Adrenal gland (tissue), 12 donors: Measurements from ENCODE around the gene CLCN7. TPM values are rescaled to one million over a fixed set of nuclear protein-coding genes. Genes with fewer than 3 reads are reported as not detected.

Source experiments
- DNase-seq, 7 donors: peaks; one replicate each; pipeline ENCODE4 v3.0.0-alpha.2; 2019 to 2020
- H3K27ac ChIP-seq, 5 donors: fragments of 200-600 bp; sonication (generic) in 4 of 5; 1 replicate in 3 of 5; 2 replicates in 2 of 5; pipeline versions ENCODE4 v1.5.1 to v1.8.0; 2016 to 2020; ENCODE audit warnings: mild to moderate bottlenecking in 1 of 5
- H3K27me3 ChIP-seq: fragments of 200-600 bp; 2 replicates; pipeline ENCODE4 v1.8.0; 2021
- H3K36me3 ChIP-seq, 2 donors: fragments of 200-600 bp; replicated peaks in 1 of 2; 1 replicate in 1 of 2; 2 replicates in 1 of 2; pipeline versions ENCODE4 v1.5.1 to v1.8.0; 2018 to 2022
- H3K4me1 ChIP-seq, 2 donors: fragments of 200-600 bp; replicated peaks in 1 of 2; 1 replicate in 1 of 2; 2 replicates in 1 of 2; pipeline versions ENCODE4 v1.5.1 to v1.8.0; 2018 to 2021
- H3K4me3 ChIP-seq, 4 donors: fragments of 200-600 bp; sonication (generic) in 3 of 4; one replicate each; pipeline ENCODE4 v1.5.1; 2016 to 2018
- H3K9me3 ChIP-seq, 3 donors: fragments of 200-600 bp; sonication (generic) in 1 of 3; replicated peaks in 1 of 3; 1 replicate in 2 of 3; 2 replicates in 1 of 3; pipeline versions ENCODE4 v1.5.1 to v1.8.0; 2016 to 2021
- POLR2A ChIP-seq, 2 donors: fragments of 450-650 bp; IDR thresholded peaks; one replicate each; pipeline ENCODE4 v1.6.1; 2017; ENCODE audit warnings: antibody characterized with exemption in 2 of 2, mild to moderate bottlenecking in 2 of 2, moderate library complexity in 1 of 2
- WGBS, 4 donors: extraction: QIAGEN DNeasy Blood & Tissue Kit in 2 of 4; methylation state at CpG; one replicate each; pipeline versions ENCODE4 v1.1.5 to v1.1.7; 2013 to 2017; 5-methylcytosine and 5-hydroxymethylcytosine counted together
- intact Hi-C, 2 donors: fragments of 100-400 bp; cut with DNase I; formaldehyde crosslinking; loops; one replicate each; pipeline versions ENCODE4 v1.14.1 to v1.15.0; 2022 to 2023
- polyA plus RNA-seq, 3 donors: library from polyadenylated mRNA; stranded (reverse); fragments of 200-250 nt in 2 of 3; fragments of 350-450 nt in 1 of 3; fragmentation: Illumina TruSeq in 1 of 3; extraction: RNeasy Lipid Tissue Mini Kit (QIAGEN cat#74804) in 1 of 3; gene quantifications; one replicate each; pipeline ENCODE4 v1.2.3, GENCODE V29; 2013 to 2014
- total RNA-seq, 9 donors: library from RNA; depleted of rRNA in 4 of 9; stranded (reverse); fragments of >200 nt in 4 of 9; fragments of 120-200 nt in 1 of 9; fragmentation: NEBNext Ultra II Directional in 1 of 9; extraction: Animal tissue kit (Norgen Biotek cat#: 25700) in 1 of 9; gene quantifications; one replicate each; pipeline versions ENCODE4 v1.1.0 to v1.2.4, GENCODE V29; 2013 to 2023
- TF ChIP-seq, protein P1 (sequence below), 6 experiments: fragments of 450-650 bp in 4 of 6; fragments of 200-600 bp in 2 of 6; sonication (generic) in 1 of 6; IDR thresholded peaks; 1 replicate in 5 of 6; 2 replicates in 1 of 6; pipeline versions ENCODE4 v1.5.1 to v1.8.0; 2016 to 2021; ENCODE audit warnings: antibody characterized with exemption in 6 of 6, mild to moderate bottlenecking in 2 of 6, moderate library complexity in 1 of 6
- donor health status: healthy with polysubstance abuse.
- donor health status: Bipolar disorder and iron deficiency.
- donor health status: DM: yes; HTN: yes; CAD: no.
- donor health status: DM: no; HTN: no; CAD: no.
- donor health status: DM: no; HTN: no; CAD: no.
- donor health status: DM: yes; HTN: yes; CAD: no.

Gene CLCN7
- total and polyA plus RNA-seq, 12 donors: 25.3 to 369 (median 127) TPM

DNA sequence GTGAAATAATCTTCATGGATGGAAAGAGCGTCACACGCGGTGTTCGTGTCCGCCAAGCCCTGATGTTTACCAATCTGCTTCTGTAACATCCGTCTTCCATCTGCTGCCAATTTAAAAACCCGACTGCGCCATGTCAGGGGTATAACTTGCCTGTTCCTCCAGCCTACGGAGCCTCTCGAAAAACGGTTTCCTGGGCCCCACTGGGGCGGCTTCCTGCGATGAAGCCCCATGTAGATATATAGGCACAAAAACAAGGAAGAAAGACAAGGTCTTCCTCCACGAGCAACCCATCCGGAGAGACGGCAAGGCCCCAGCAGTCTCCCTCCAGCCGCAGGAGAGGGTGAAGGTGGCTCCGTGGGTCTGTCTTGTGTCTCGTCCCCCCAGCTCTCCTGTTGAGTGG is 13.8 kb upstream of the CLCN7 start, which contains the start of gene PTX4:
Gene PTX4, minus strand, starts transcription at position 326 of the 400 bp plus-strand sequence. Its CDS starts 35 bp downstream, at position 291.
- no peak for DNase-seq
- H3K36me3 ChIP-seq: no peaks in the 10 kb centered on the region
- H3K4me1 ChIP-seq: peaks cover 0 to 5% of the 10 kb centered on the region in 2 donors
- no peak within 1 kb of the TSS for H3K4me3 ChIP-seq
- no peaks in the 10 kb centered on the region for H3K9me3 ChIP-seq
- no peaks in the 10 kb centered on the region for H3K27me3 ChIP-seq
- 80 to 91% (median 85%) methylated on average over 19 of the region's 19 CpGs for WGBS, 4 donors
- no peak within 1 kb of the TSS for H3K27ac ChIP-seq
- TF ChIP-seq, protein P1, sequence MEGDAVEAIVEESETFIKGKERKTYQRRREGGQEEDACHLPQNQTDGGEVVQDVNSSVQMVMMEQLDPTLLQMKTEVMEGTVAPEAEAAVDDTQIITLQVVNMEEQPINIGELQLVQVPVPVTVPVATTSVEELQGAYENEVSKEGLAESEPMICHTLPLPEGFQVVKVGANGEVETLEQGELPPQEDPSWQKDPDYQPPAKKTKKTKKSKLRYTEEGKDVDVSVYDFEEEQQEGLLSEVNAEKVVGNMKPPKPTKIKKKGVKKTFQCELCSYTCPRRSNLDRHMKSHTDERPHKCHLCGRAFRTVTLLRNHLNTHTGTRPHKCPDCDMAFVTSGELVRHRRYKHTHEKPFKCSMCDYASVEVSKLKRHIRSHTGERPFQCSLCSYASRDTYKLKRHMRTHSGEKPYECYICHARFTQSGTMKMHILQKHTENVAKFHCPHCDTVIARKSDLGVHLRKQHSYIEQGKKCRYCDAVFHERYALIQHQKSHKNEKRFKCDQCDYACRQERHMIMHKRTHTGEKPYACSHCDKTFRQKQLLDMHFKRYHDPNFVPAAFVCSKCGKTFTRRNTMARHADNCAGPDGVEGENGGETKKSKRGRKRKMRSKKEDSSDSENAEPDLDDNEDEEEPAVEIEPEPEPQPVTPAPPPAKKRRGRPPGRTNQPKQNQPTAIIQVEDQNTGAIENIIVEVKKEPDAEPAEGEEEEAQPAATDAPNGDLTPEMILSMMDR (IDR thresholded peaks at IDR 0.05): no peak
- no peak for TF ChIP-seq POLR2A (IDR thresholded peaks at IDR 0.05)
- intact Hi-C loops: no loop called here

DNA sequence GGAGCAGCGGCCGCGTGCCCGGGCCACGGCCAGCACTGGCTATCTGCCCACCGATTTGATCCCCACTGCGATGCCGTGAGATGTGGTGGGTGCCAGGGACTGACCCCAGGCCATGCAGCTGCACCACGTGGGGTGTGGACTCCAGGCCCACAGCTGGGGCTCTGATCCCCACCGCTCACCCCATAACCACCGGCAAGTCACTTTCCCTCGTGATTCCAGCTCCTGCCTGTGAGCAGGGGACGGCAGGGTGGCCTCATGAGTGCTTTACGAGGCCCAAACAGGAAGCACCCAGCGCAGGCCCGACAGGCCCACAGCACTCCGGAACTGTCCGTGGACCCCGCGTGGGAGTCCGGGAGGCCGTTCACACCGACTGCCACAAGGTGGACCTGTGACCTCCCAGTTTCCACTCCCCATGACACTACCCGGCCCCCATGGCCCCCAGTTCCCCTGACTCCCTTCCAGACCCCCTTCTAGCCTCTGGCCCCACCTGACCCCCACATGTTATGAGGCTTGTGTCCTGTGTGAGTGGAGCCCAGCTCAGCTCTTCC is 13.3 kb upstream of the CLCN7 start:
- Histone ChIP-seq H3K27me3 (no peaks in the 10 kb centered on the region), H3K4me1 (peaks cover 0 to 5% of the 10 kb centered on the region in 2 donors), H3K4me3 (no peak overlapping the region), H3K27ac (no peak overlapping the region), H3K36me3 (no peaks in the 10 kb centered on the region), H3K9me3 (no peaks in the 10 kb centered on the region)
- intact Hi-C loops: no loop called here
- no peak for DNase-seq
- 75 to 93% (median 85%) methylated on average over 3 to 24 of the region's 24 CpGs for WGBS, 4 donors
- TF ChIP-seq, protein P1 (IDR thresholded peaks at IDR 0.05): no peak
- TF ChIP-seq POLR2A (IDR thresholded peaks at IDR 0.05): no peak

DNA sequence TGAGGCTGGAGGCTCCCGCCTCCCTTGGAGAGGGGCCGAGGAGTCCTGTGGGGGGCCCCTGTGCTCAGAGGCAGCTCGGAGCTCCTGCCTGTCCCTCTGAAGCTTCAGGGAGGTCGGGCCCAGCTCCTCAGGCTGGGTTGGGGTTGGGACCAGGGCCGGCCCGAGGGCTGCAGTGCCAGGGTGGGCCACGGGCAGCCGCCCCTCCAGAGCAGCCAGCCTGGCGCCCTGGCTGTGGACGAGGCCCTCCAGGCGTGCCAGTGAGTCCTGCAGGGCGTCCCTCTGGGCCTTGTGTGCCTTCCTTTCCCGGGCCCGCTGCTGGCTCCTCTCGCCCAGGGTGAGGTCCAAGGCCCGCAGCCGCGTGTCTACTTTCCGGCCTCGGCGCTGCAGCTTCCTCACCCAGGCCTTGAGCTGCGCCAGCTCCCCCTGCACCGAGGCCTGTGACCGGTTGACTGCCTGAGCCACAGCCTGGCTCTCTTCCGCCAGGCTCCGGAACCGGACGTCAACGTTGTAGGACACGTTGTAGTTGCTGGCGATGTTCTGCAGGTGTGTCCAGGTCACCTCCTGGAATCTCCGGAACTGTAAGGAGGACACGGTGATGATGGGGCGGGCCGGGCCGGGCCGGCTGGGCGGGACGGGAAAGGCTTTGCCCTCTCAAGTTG is 12.7 kb upstream of the CLCN7 start:
- Histone ChIP-seq H3K4me1 (peaks cover 0 to under 1% of the 10 kb centered on the region in 2 donors), H3K4me3 (no peak overlapping the region), H3K36me3 (no peaks in the 10 kb centered on the region), H3K27ac (no peak overlapping the region), H3K9me3 (no peaks in the 10 kb centered on the region), H3K27me3 (no peaks in the 10 kb centered on the region)
- TF ChIP-seq, protein P1 (IDR thresholded peaks at IDR 0.05): no peak
- no peak for TF ChIP-seq POLR2A (IDR thresholded peaks at IDR 0.05)
- WGBS, 4 donors: 69 to 91% (median 89%) methylated on average over 7 to 39 of the region's 39 CpGs
- intact Hi-C loops: no loop called here
- DNase-seq: no peak

DNA sequence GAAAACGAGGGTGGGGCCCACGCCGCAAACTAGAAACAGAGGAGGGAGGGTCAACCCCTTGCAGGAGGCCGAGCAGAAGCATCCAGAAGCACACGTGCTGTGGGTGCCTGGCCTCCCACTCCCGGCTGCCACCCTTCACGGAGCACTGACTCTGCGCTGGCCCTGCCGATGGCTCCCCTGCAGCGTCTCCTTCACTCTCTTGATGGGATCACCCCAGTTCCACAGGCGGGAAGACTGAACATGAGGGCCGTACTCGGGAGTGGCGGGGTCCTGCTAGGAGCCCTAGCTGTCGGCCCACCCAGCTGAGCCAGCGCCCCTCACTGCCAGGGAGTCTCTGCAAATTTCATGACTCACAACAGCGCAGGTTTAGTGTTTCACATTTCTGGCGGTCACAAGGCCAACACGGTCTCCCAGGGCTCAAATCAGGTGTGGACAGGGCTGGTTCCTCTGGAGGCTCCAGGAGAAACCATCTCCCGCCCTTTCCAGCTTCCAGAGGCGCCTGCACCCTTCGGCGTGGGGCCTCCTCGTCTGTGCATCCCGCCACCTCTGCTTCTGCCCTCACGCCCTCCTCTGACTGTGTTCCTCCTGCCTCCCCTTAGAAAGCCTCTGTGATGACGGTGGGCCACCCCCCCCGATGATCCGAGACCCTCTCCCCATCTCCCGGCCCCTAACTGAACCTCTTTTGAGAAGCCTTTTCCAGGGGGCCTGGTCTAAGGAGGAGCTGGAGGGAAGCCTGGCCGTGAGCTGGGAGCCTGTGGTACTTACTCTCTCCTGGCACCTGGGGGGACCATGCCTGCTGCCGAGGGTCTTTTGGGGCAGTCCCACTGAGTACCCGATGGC is 11.9 kb upstream of the CLCN7 start:
- Histone ChIP-seq H3K27me3 (no peaks in the 10 kb centered on the region), H3K27ac (no peak overlapping the region), H3K36me3 (no peaks in the 10 kb centered on the region), H3K9me3 (no peaks in the 10 kb centered on the region), H3K4me3 (no peak overlapping the region), H3K4me1 (no peaks in the 10 kb centered on the region)
- TF ChIP-seq POLR2A (IDR thresholded peaks at IDR 0.05): no peak
- TF ChIP-seq, protein P1 (IDR thresholded peaks at IDR 0.05): no peak
- no peak for DNase-seq
- intact Hi-C loops: no loop called here
- WGBS, 4 donors: 81 to 86% (median 83%) methylated on average over 16 to 33 of the region's 33 CpGs
